ENCODE measurements around the gene ADGRL3.

ADGRL3 gene

DNA sequence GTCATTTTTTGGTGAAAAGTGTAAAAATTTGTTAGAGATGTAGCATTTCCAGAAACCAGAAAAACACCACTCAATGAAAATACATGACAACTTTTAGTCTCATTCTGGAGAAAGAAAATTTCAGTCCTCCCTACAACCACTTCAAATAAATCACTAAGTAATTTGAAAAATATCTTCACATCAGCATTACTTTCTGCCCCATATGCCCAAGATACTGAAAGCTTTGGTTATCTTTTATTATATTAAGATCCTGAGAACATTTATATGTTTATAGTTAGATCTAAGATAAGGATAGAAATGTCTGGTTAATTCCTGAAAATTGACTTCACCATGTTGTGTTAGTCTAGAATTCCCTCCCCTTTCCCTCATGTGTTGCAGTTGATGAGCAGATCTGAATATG, 119.0 kb downstream of the ADGRL3 start:
- TF ChIP-seq, protein P1, sequence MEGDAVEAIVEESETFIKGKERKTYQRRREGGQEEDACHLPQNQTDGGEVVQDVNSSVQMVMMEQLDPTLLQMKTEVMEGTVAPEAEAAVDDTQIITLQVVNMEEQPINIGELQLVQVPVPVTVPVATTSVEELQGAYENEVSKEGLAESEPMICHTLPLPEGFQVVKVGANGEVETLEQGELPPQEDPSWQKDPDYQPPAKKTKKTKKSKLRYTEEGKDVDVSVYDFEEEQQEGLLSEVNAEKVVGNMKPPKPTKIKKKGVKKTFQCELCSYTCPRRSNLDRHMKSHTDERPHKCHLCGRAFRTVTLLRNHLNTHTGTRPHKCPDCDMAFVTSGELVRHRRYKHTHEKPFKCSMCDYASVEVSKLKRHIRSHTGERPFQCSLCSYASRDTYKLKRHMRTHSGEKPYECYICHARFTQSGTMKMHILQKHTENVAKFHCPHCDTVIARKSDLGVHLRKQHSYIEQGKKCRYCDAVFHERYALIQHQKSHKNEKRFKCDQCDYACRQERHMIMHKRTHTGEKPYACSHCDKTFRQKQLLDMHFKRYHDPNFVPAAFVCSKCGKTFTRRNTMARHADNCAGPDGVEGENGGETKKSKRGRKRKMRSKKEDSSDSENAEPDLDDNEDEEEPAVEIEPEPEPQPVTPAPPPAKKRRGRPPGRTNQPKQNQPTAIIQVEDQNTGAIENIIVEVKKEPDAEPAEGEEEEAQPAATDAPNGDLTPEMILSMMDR (IDR thresholded peaks at IDR 0.05; ENCODE audit: borderline replicate concordance, control extremely low read depth, extremely low read depth, insufficient read depth, missing control alignments) = no peak
- in situ Hi-C loops (cut with MboI; ENCODE audit: low sequenced_read_pairs, unreplicated experiment) = no loop called here
- no peak for DNase-seq (ENCODE audit: low spot score)

DNA sequence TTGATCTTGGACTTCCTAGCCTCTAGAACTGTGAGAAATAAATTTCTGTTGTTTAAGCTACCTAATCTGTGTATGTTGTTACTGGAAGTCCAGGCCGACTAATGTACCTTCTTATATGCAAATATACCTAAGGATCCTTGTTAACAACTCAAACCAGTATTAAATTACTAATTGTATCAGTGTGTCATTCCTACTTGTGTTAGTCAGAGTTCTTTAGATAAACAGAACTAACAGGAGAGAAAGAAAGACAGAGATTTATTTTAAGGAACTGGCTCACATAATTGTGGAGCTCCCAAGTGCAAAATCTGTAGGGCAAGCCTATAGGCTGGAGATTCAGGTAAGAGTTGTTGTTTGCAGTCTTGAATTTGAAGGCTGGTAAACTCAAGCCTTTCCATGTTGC, 120.0 kb downstream of the ADGRL3 start:
- TF ChIP-seq, protein P1 (IDR thresholded peaks at IDR 0.05; ENCODE audit: borderline replicate concordance, control extremely low read depth, extremely low read depth, insufficient read depth, missing control alignments) = no peak

GRCh38 chr4:61320631-61321030, 120.5 kb downstream of the ADGRL3 start:
- DNase-seq (ENCODE audit: low spot score) = no peak
- TF ChIP-seq, protein P1 (IDR thresholded peaks at IDR 0.05; ENCODE audit: borderline replicate concordance, control extremely low read depth, extremely low read depth, insufficient read depth, missing control alignments) = no peak
- in situ Hi-C loops (cut with MboI; ENCODE audit: low sequenced_read_pairs, unreplicated experiment) = no loop called here

More for the DNA sequence above, 120.0 kb downstream of the ADGRL3 start:
- DNase-seq (ENCODE audit: low spot score) = no peak
- in situ Hi-C loops (cut with MboI; ENCODE audit: low sequenced_read_pairs, unreplicated experiment) = no loop called here

GRCh38 chr4:61332693-61333092, 132.6 kb downstream of the ADGRL3 start:
- in situ Hi-C loops (cut with MboI; ENCODE audit: low sequenced_read_pairs, unreplicated experiment) = no loop called here
- no peak for DNase-seq (ENCODE audit: low spot score)
- TF ChIP-seq, protein P1 (IDR thresholded peaks at IDR 0.05; ENCODE audit: borderline replicate concordance, control extremely low read depth, extremely low read depth, insufficient read depth, missing control alignments) = no peak

DNA sequence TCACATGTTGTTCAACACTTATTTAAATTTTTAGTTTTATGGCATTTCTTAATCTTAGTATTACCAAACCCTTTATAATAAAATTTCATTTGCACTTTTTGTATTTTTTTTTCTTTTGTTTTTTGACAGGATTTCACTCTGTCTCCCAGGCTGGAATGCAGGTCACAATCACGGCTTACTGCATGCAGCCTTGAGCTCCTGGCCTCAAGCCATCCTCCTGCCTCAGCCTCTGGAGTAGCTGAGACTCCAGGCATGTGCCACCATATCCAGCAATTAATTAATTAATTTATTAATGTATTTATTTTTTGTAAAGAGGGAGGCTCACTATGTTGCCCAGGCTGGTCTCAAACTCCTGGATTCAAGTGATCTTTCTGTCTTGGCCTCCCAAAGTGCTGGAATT, 133.4 kb downstream of the ADGRL3 start:
- TF ChIP-seq, protein P1 (IDR thresholded peaks at IDR 0.05; ENCODE audit: borderline replicate concordance, control extremely low read depth, extremely low read depth, insufficient read depth, missing control alignments) = no peak
- DNase-seq (ENCODE audit: low spot score) = no peak

DNA sequence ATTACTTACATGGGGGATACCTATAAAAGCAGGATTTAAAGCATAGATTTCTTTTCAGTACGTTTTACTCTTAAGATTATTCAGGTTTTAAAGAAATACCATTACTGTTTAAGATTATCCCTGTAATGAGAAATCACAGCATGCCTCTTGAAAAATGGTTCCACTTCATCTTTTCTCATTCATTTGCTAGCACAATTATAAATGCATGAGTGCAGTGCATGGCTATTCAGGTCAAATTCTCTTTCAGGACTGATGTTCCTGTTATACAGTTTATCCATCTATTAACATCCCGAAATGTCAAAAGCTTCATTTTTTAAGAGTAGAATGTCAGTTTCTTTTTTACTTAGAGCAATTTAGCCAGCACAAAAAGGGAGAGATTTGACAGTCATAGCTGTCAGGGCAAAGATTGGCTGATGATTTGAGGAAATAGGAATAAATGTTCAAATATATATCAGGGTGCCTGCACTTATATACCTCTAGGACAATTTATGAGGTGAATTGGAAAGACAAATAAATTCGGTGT, 135.2 kb downstream of the ADGRL3 start:
- DNase-seq (ENCODE audit: low spot score) = no peak
- in situ Hi-C loops (cut with MboI; ENCODE audit: low sequenced_read_pairs, unreplicated experiment) = no loop called here
- TF ChIP-seq, protein P1 (IDR thresholded peaks at IDR 0.05; ENCODE audit: borderline replicate concordance, control extremely low read depth, extremely low read depth, insufficient read depth, missing control alignments) = no peak

More for the DNA sequence above, 133.4 kb downstream of the ADGRL3 start:
- in situ Hi-C loops (cut with MboI; ENCODE audit: low sequenced_read_pairs, unreplicated experiment) = no loop called here
